Lower leg skin (tissue), 4 donors: ENCODE results near the gene MAGEF1. TPM values are rescaled to one million over a fixed set of nuclear protein-coding genes. Genes with fewer than 3 reads are reported as not detected.

Source experiments
- DNase-seq, 2 donors: peaks; one replicate each; pipeline ENCODE4 v3.0.0-alpha.2; 2019; ENCODE audit warnings: low spot score in 2 of 2
- H3K4me3 ChIP-seq: fragments of 200-600 bp; sonication (generic); 2 replicates; pipeline ENCODE4 v1.5.1; 2017; ENCODE audit warnings: mild to moderate bottlenecking, low read depth; ENCODE audit not compliant: poor library complexity, severe bottlenecking
- CTCF ChIP-seq, 3 donors: fragments of 450-650 bp; IDR thresholded peaks; one replicate each; pipeline ENCODE4 v1.5.1; 2016; ENCODE audit warnings: antibody characterized with exemption in 3 of 3, mild to moderate bottlenecking in 3 of 3, moderate library complexity in 2 of 3
- POLR2A ChIP-seq, 2 donors: fragments of 450-650 bp; IDR thresholded peaks; one replicate each; pipeline ENCODE4 v1.6.1; 2016 to 2017; ENCODE audit warnings: antibody characterized with exemption in 2 of 2, mild to moderate bottlenecking in 1 of 2, moderate library complexity in 1 of 2
- WGBS, 2 donors: methylation state at CpG; one replicate each; pipeline ENCODE4 v1.1.5; 2018; 5-methylcytosine and 5-hydroxymethylcytosine counted together
- intact Hi-C: fragments of 100-400 bp; cut with DNase I; formaldehyde crosslinking; loops from one replicate; pipeline ENCODE4 v1.15.0; 2023; ENCODE audit warnings: low total_unique reads
- total RNA-seq, 4 donors: library from RNA; depleted of rRNA; stranded (reverse); fragments of >200 nt; gene quantifications; one replicate each; pipeline ENCODE4 v1.1.0, GENCODE V29; 2016

MAGEF1 gene
- total RNA-seq, 4 donors from 2014 or later, result 32.5 to 44.3 (median 42.8) TPM

- H3K4me3 ChIP-seq, result no peak overlapping the region
- 73 to 77% methylated on average over 6 of the region's 6 CpGs for WGBS, 2 donors
- intact Hi-C loops, result no loop called here
- TF ChIP-seq CTCF (IDR thresholded peaks at IDR 0.05) (no peak), POLR2A (IDR thresholded peaks at IDR 0.05) (no peak)
- DNase-seq, result no peak
These were observed 16.2 kb upstream of the MAGEF1 start for GRCh38 chr3:184728010-184728527.

DNA sequence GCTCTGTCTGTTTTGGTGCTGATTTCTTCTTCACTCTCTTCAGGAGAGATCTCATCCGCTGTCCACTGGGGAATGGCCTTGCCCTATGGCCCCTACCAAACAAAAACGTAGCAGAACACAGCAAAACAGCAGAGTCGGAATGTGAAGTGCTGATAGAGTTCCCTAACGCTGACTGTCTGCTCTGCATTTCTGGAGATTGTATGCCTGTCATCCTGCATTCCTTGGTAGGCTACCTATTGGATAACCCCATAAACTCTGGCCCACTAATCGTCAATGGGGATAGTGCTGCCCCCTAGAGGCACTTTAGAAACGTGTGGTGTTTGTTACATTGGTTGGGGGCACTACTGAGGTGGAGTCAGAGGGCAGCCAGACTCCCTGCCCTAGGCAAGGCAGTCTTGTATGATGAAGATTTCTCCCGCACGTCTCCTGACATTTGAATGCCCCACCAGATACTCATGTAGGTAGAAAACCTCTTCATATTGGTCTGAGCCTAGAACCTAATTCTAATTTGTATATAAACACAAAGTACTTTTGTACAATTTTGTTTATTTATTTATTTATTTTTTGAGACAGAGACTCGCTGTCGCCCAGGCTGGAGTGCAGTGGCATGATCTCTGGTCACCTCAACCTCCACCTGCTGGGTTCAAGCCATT lies 15.6 kb upstream of the MAGEF1 start:
- peak in 1 of 2 donors; percentile 74 for DNase-seq
- no peak for TF ChIP-seq POLR2A (IDR thresholded peaks at IDR 0.05)
- no peak for TF ChIP-seq CTCF (IDR thresholded peaks at IDR 0.05)
- WGBS, 2 donors, result 29 to 30% methylated on average over 10 of the region's 10 CpGs
- H3K4me3 ChIP-seq, result no peak overlapping the region
- intact Hi-C loops, result no loop called here

DNA sequence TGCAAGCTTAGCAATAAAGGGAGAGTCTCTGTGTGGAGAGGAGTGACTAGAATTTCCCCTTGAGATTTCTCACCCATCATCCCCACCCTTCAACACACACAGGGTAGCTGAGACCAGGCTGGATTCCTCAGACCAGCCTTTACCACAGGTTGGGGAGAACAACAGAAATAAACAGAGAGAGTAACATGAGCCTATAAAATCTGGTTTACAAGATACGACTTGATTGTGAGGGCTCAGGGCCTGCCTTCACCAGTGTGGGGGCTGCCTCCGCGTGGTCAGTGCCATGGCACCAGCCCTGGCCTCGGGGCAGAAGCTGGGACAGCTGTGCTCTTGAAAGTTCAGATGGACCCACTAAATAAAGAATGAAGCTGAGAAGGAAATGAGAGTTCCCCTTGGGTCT lies 14.6 kb upstream of the MAGEF1 start:
- DNase-seq, result no peak
- intact Hi-C loops, result no loop called here
- no peak for TF ChIP-seq CTCF (IDR thresholded peaks at IDR 0.05)
- TF ChIP-seq POLR2A (IDR thresholded peaks at IDR 0.05), result no peak
- WGBS, 2 donors, result 61 to 63% methylated on average over 4 of the region's 4 CpGs
- H3K4me3 ChIP-seq, result no peak overlapping the region

GRCh38 chr3:184725176-184725719 lies 13.4 kb upstream of the MAGEF1 start:
- TF ChIP-seq CTCF (IDR thresholded peaks at IDR 0.05), result no peak
- no peak for TF ChIP-seq POLR2A (IDR thresholded peaks at IDR 0.05)
- intact Hi-C loops, result no loop called here
- 89 to 91% methylated on average over 12 of the region's 12 CpGs for WGBS, 2 donors
- no peak overlapping the region for H3K4me3 ChIP-seq
- DNase-seq, result no peak

GRCh38 chr3:184724699-184725098 lies 12.8 kb upstream of the MAGEF1 start:
- WGBS, 2 donors, result 91 to 96% methylated on average over 4 of the region's 4 CpGs
- TF ChIP-seq CTCF (IDR thresholded peaks at IDR 0.05), result no peak
- no peak for TF ChIP-seq POLR2A (IDR thresholded peaks at IDR 0.05)
- DNase-seq, result no peak
- intact Hi-C loops, result no loop called here
- no peak overlapping the region for H3K4me3 ChIP-seq
